Caco-2 (cell line): Measurements from ENCODE around the gene CPB1. TPM values are rescaled to one million over a fixed set of nuclear protein-coding genes. Genes with fewer than 3 reads are reported as not detected.

ENCODE experiments used
- BruUV-seq: library from RNA; stranded (reverse); fragments of 400-500 nt; replicated peaks from 2 replicates; lab custom pipeline; 2021; lab: Mats Ljungman, UMichigan
- CTCF ChIA-PET: fragments of 300-600 bp; sonication (Branson Sonifier 250); formaldehyde crosslinking; loops from one replicate; lab custom pipeline; 2022; ENCODE audit warnings: antibody characterized with exemption; lab: Charles Lee
- POLR2A ChIA-PET: fragments of 300-600 bp; sonication (Branson Sonifier 250); formaldehyde crosslinking; loops from one replicate; lab custom pipeline; 2022; ENCODE audit warnings: antibody characterized with exemption; lab: Charles Lee
- DNase-seq, 2 experiments: peaks; one replicate each; pipeline versions ENCODE4 v3.0.0 to v3.0.0-alpha.2; 2020 to 2022
- H3K27me3 ChIP-seq: replicated peaks from 2 replicates; pipeline ENCODE4 v1.6.0; 2011; ENCODE audit warnings: low read length; ENCODE audit not compliant: control insufficient read depth, insufficient read depth
- H3K36me3 ChIP-seq: 2 replicates; pipeline ENCODE4 v1.5.1; 2011; ENCODE audit warnings: low read length; ENCODE audit not compliant: control insufficient read depth, insufficient read depth
- H3K4me1 ChIP-seq: fragments of 250-450 bp; sonication (Bioruptor Pico); 2 replicates; pipeline ENCODE4 v1.5.1; 2020; ENCODE audit warnings: mild to moderate bottlenecking
- H3K4me3 ChIP-seq: 2 replicates; pipeline ENCODE4 v1.5.1; 2011; ENCODE audit warnings: low read depth, mild to moderate bottlenecking, control low read depth, low read length
- H3K9me3 ChIP-seq: fragments of 250-450 bp; sonication (Bioruptor Pico); 2 replicates; pipeline ENCODE4 v1.5.1; 2020; ENCODE audit warnings: mild to moderate bottlenecking, moderate library complexity
- H3K27ac Mint-ChIP-seq: one replicate; pipeline ENCODE4 v1.8.0; 2022; ENCODE audit warnings: mixed read lengths; ENCODE audit not compliant: unreplicated experiment
- H3K27me3 Mint-ChIP-seq: one replicate; pipeline ENCODE4 v1.8.0; 2022; ENCODE audit warnings: mixed read lengths; ENCODE audit not compliant: insufficient read depth, unreplicated experiment
- H3K36me3 Mint-ChIP-seq: one replicate; pipeline ENCODE4 v1.8.0; 2022; ENCODE audit warnings: mild to moderate bottlenecking, mixed read lengths; ENCODE audit not compliant: insufficient read depth, unreplicated experiment
- H3K4me1 Mint-ChIP-seq: one replicate; pipeline ENCODE4 v1.8.0; 2022; ENCODE audit warnings: low read depth, mixed read lengths; ENCODE audit not compliant: unreplicated experiment
- H3K4me3 Mint-ChIP-seq: one replicate; pipeline ENCODE4 v1.8.0; 2022; ENCODE audit warnings: mild to moderate bottlenecking, moderate library complexity, mixed read lengths; ENCODE audit not compliant: unreplicated experiment
- H3K9me3 Mint-ChIP-seq: one replicate; pipeline ENCODE4 v1.8.0; 2022; ENCODE audit warnings: mixed read lengths; ENCODE audit not compliant: unreplicated experiment
- CTCF ChIP-seq, 2 experiments: fragments of 200-600 bp in 1 of 2; IDR thresholded peaks; 1 replicate in 1 of 2; 2 replicates in 1 of 2; pipeline versions ENCODE4 v1.5.1 to v1.8.0; 2011 to 2022; ENCODE audit warnings: antibody characterized with exemption in 1 of 2, control low read depth in 1 of 2, inconsistent platforms in 1 of 2, low read depth in 1 of 2, low read length in 1 of 2, mild to moderate bottlenecking in 1 of 2, moderate library complexity in 1 of 2; ENCODE audit not compliant: insufficient read depth in 1 of 2, severe bottlenecking in 1 of 2, unreplicated experiment in 1 of 2
- intact Hi-C: fragments of 100-400 bp; cut with micrococcal nuclease; formaldehyde crosslinking; loops from one replicate; pipeline ENCODE4 v1.10.0; 2022; ENCODE audit not compliant: unreplicated experiment
- total RNA-seq: library from RNA; stranded (reverse); gene quantifications from 2 replicates; pipeline ENCODE4 v1.2.3, GENCODE V29; 2022

Gene CPB1
- total RNA-seq, 1 experiment from 2014 or later = not detected

GRCh38 chr3:148906667-148907066 is 79.1 kb downstream of the CPB1 start:
- Histone ChIP-seq H3K9me3 (no peaks in the 10 kb centered on the region), H3K4me1 (peaks cover 4% of the 10 kb centered on the region; the same call in 1 of the 2 replicates), H3K4me3 (no peak overlapping the region), H3K27me3 (no peaks in the 10 kb centered on the region), H3K36me3 (no peaks in the 10 kb centered on the region)
- Mint-ChIP-seq H3K27me3 (peaks cover 4% of the 10 kb centered on the region), H3K9me3 (no peaks in the 10 kb centered on the region), H3K36me3 (no peaks in the 10 kb centered on the region), H3K4me1 (no peaks in the 10 kb centered on the region), H3K4me3 (no peak overlapping the region), H3K27ac (no peak overlapping the region)
- CTCF ChIA-PET = no interaction called here
- no peak for DNase-seq
- intact Hi-C loops = no loop called here
- no peak for TF ChIP-seq CTCF (IDR thresholded peaks at IDR 0.05; ENCODE audit: insufficient read depth in 1 of 2, low read depth in 1 of 2, low read length in 1 of 2, severe bottlenecking in 1 of 2, unreplicated experiment in 1 of 2)
- POLR2A ChIA-PET = no interaction called here
- no TSS peak for BruUV-seq

Other genes starting within 250 kb of the CPB1 start
- gene AGTR1, start 129.9 kb upstream of the CPB1 start, total RNA-seq = not detected in 2 replicates
- gene CPA3, start 37.5 kb downstream of the CPB1 start, total RNA-seq = not detected in 2 replicates
- gene GYG1, start 163.7 kb downstream of the CPB1 start, total RNA-seq = 28.0 and 29.2 TPM in 2 replicates